Thyroid gland (tissue), 4 donors: ENCODE measurements around the gene TFB2M. TPM values are rescaled to one million over a fixed set of nuclear protein-coding genes. Genes with fewer than 3 reads are reported as not detected.
"Not testable (repeated sequence)": the region's sequence is repeated elsewhere in the genome, so short reads cannot be mapped to it uniquely, and the experiment has no call there.

Experiments
- DNase-seq, 2 donors: peaks; one replicate each; pipeline ENCODE4 v3.0.0-alpha.2; 2019
- H3K27ac ChIP-seq, 3 donors: fragments of 200-600 bp; sonication (generic); 1 replicate in 2 of 3; 2 replicates in 1 of 3; pipeline ENCODE4 v1.5.1; 2016 to 2019; ENCODE audit warnings: mild to moderate bottlenecking in 1 of 3, moderate library complexity in 1 of 3
- H3K27me3 ChIP-seq: fragments of 200-600 bp; sonication (generic); one replicate; pipeline ENCODE4 v1.5.1; 2019
- H3K36me3 ChIP-seq, 2 donors: fragments of 200-600 bp; sonication (generic); one replicate each; pipeline ENCODE4 v1.5.1; 2016 to 2019
- H3K4me1 ChIP-seq, 2 donors: fragments of 200-600 bp; sonication (generic); one replicate each; pipeline ENCODE4 v1.5.1; 2017 to 2019
- H3K4me3 ChIP-seq, 3 donors: fragments of 200-600 bp; sonication (generic); replicated peaks in 1 of 3; 1 replicate in 2 of 3; 2 replicates in 1 of 3; pipeline ENCODE4 v1.5.1; 2016; ENCODE audit warnings: mild to moderate bottlenecking in 1 of 3
- H3K9me3 ChIP-seq: fragments of 200-600 bp; sonication (generic); one replicate; pipeline ENCODE4 v1.5.1; 2017
- CTCF ChIP-seq, 6 experiments: fragments of 200-600 bp in 3 of 6; fragments of 450-650 bp in 3 of 6; sonication (generic) in 3 of 6; IDR thresholded peaks; one replicate each; pipeline ENCODE4 v1.5.1; 2016 to 2019; ENCODE audit warnings: antibody characterized with exemption in 6 of 6, mild to moderate bottlenecking in 2 of 6, inconsistent platforms in 1 of 6, moderate library complexity in 1 of 6
- POLR2A ChIP-seq, 2 donors: fragments of 450-650 bp; IDR thresholded peaks; one replicate each; pipeline ENCODE4 v1.6.1; 2017; ENCODE audit warnings: antibody characterized with exemption in 2 of 2, mild to moderate bottlenecking in 2 of 2, moderate library complexity in 1 of 2
- WGBS, 2 donors: methylation state at CpG; one replicate each; pipeline ENCODE4 v1.1.5; 2017; 5-methylcytosine and 5-hydroxymethylcytosine counted together
- intact Hi-C: fragments of 100-400 bp; cut with DNase I; formaldehyde crosslinking; loops from one replicate; pipeline ENCODE4 v1.15.1; 2023
- total RNA-seq, 4 donors: library from RNA; depleted of rRNA; stranded (reverse); fragments of >200 nt; gene quantifications; one replicate each; pipeline ENCODE4 v1.2.3, GENCODE V29; 2016

The TFB2M gene
- total RNA-seq, 4 donors from 2014 or later: 12.2 to 21.9 (median 15.9) TPM

- TF ChIP-seq CTCF (IDR thresholded peaks at IDR 0.05) (no peak), POLR2A (IDR thresholded peaks at IDR 0.05) (no peak)
- H3K36me3 ChIP-seq: no peaks in the 10 kb centered on the region
- intact Hi-C loops: no loop called here
- no peak overlapping the region for H3K4me3 ChIP-seq
- H3K27me3 ChIP-seq: no peaks in the 10 kb centered on the region
- WGBS, 2 donors: 85 to 87% methylated on average over 19 of the region's 19 CpGs
- peaks cover 18 to 29% of the 10 kb centered on the region in 2 donors for H3K4me1 ChIP-seq
- no peaks in the 10 kb centered on the region for H3K9me3 ChIP-seq
- H3K27ac ChIP-seq: peak overlapping the region in 2 of 3 donors; percentile 67 to 76
- DNase-seq: no peak
These were observed 41.4 kb upstream of the TFB2M start for GRCh38 chr1:246607462-246607861.

- 95 to 97% methylated on average over 15 to 19 of the region's 19 CpGs for WGBS, 2 donors
- intact Hi-C loops, H3K27ac ChIP-seq, DNase-seq, H3K36me3 ChIP-seq, H3K9me3 ChIP-seq, H3K4me3 ChIP-seq, H3K27me3 ChIP-seq: not testable (repeated sequence)
- peaks cover 23 to 27% of the 10 kb centered on the region in 2 donors for H3K4me1 ChIP-seq
These were observed 39.2 kb upstream of the TFB2M start for GRCh38 chr1:246605231-246605630.

- 91 to 95% methylated on average over 3 of the region's 3 CpGs for WGBS, 2 donors
- TF ChIP-seq POLR2A (IDR thresholded peaks at IDR 0.05) (no peak), CTCF (IDR thresholded peaks at IDR 0.05) (no peak)
- Histone ChIP-seq H3K27me3 (no peaks in the 10 kb centered on the region), H3K4me3 (no peak overlapping the region), H3K4me1 (peaks cover 7 to 8% of the 10 kb centered on the region in 2 donors), H3K9me3 (no peaks in the 10 kb centered on the region), H3K27ac (no peak overlapping the region), H3K36me3 (no peaks in the 10 kb centered on the region)
- intact Hi-C loops: no loop called here
- DNase-seq: no peak
These were observed 36.1 kb upstream of the TFB2M start for GRCh38 chr1:246602194-246602593.

- no peaks in the 10 kb centered on the region for H3K36me3 ChIP-seq
- DNase-seq: no peak
- TF ChIP-seq CTCF (IDR thresholded peaks at IDR 0.05): no peak
- no peak for TF ChIP-seq POLR2A (IDR thresholded peaks at IDR 0.05)
- H3K4me3 ChIP-seq: no peak overlapping the region
- no peaks in the 10 kb centered on the region for H3K27me3 ChIP-seq
- no peak overlapping the region for H3K27ac ChIP-seq
- H3K9me3 ChIP-seq: no peaks in the 10 kb centered on the region
- peaks cover 10 to 13% of the 10 kb centered on the region in 2 donors for H3K4me1 ChIP-seq
- intact Hi-C loops: no loop called here
- WGBS, 2 donors: 59 to 71% methylated on average over 2 of the region's 2 CpGs
These were observed 34.5 kb upstream of the TFB2M start for GRCh38 chr1:246600579-246600978.

GRCh38 chr1:246599315-246599714, 33.3 kb upstream of the TFB2M start:
- no peak for TF ChIP-seq CTCF (IDR thresholded peaks at IDR 0.05)
- no peak for TF ChIP-seq POLR2A (IDR thresholded peaks at IDR 0.05)
- no peak for DNase-seq
- Histone ChIP-seq H3K4me3 (no peak overlapping the region), H3K4me1 (peaks cover 12 to 13% of the 10 kb centered on the region in 2 donors), H3K27ac (no peak overlapping the region), H3K27me3 (no peaks in the 10 kb centered on the region), H3K36me3 (no peaks in the 10 kb centered on the region), H3K9me3 (no peaks in the 10 kb centered on the region)
- WGBS, 2 donors: 86 to 91% methylated on average over 4 of the region's 4 CpGs
- intact Hi-C loops: no loop called here

- H3K4me1 ChIP-seq: peaks cover 12 to 13% of the 10 kb centered on the region in 2 donors
- H3K27me3 ChIP-seq: no peaks in the 10 kb centered on the region
- TF ChIP-seq CTCF (IDR thresholded peaks at IDR 0.05): no peak
- TF ChIP-seq POLR2A (IDR thresholded peaks at IDR 0.05): no peak
- H3K9me3 ChIP-seq: no peaks in the 10 kb centered on the region
- no peak overlapping the region for H3K4me3 ChIP-seq
- no peak overlapping the region for H3K27ac ChIP-seq
- no peaks in the 10 kb centered on the region for H3K36me3 ChIP-seq
- 92 to 93% methylated on average over 7 of the region's 7 CpGs for WGBS, 2 donors
- intact Hi-C loops: no loop called here
- no peak for DNase-seq
These were observed 31.9 kb upstream of the TFB2M start for GRCh38 chr1:246597971-246598370.
